ENCODE measurements around the gene IST1.

Gene IST1

DNA sequence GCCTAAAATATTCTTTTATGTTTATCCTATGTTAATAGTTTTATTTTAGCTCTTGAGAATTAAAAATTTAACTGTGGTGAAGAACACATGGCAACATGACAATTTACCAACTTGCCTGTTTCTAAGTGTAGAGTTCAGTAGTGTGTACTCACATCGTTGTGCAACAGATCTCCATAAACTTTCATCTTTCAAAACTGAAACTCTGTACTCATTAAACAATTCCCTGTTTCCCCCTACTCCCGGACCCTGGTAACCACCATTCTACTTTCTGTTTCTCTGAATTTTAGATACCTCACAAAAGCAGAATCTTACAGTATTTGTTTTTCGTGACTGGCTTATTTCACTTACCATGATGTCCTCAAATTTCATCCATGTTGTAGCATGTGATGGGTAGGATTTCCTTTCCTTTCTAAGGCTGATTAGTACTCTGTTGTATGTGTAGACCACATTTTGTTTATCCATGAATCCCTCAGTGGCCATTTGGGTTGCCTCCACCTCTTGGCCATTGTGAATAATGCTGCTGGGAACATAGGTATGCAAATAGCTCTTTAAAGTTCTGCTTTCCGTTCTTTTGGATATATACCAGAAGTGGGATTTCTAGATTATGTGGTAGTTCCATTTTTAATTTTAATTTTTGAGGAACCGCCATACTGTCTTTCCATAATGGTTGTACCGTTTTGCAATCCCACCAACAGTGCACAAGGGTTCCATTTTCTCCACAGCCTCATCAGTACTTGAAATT, 17.4 kb downstream of the IST1 start:
- DNase-seq (ENCODE audit: low read depth in 1 of 2, low spot score in 1 of 2): no peak
- no peak for TF ChIP-seq JUND (IDR thresholded peaks at IDR 0.05; ENCODE audit: low read depth)
- in situ Hi-C loops (cut with HindIII; ENCODE audit: low pct_unique_long_range_greater_than_20kb, low sequenced_read_pairs): no loop called here

DNA sequence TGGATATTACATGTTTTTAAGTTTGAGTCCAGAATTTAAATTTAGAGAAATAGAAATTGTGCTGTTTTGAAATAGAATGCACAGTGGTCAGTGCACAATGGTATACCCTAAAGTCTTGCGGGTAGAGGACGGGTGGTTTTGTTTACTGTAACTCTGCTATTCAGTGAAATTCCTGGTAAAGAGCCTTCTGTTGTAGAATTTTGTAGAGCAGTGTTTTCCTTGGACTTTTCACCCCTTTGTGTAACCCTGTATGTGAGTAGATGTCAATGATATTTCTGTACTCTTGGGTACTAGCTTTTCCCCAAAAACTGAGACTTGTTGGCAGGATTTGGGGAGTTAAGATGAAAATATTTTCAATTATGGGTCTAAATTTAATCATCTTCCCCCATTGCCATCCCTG, 19.5 kb downstream of the IST1 start:
- in situ Hi-C loops (cut with HindIII; ENCODE audit: low pct_unique_long_range_greater_than_20kb, low sequenced_read_pairs): no loop called here
- DNase-seq (ENCODE audit: low read depth in 1 of 2, low spot score in 1 of 2): no peak
- no peak for TF ChIP-seq JUND (IDR thresholded peaks at IDR 0.05; ENCODE audit: low read depth)

DNA sequence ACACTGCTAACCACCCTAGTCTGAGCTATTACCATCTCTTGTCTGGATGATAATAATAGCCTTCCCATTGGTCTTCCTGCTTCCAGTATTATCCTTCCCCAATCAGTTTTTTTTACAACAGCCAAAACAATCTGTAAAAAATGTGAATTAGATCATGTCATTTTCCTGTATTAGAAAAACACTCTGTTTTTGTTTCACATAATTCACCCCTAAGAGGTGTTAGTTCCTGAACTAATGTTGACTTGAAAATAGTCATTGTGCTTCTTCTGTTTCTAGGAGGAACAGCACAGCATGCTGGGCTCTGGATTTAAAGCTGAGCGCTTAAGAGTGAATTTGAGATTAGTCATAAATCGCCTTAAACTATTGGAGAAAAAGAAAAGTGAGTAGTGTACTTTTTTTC, 20.0 kb downstream of the IST1 start:
- no peak for DNase-seq (ENCODE audit: low read depth in 1 of 2, low spot score in 1 of 2)
- in situ Hi-C loops (cut with HindIII; ENCODE audit: low pct_unique_long_range_greater_than_20kb, low sequenced_read_pairs): no loop called here
- no peak for TF ChIP-seq JUND (IDR thresholded peaks at IDR 0.05; ENCODE audit: low read depth)

DNA sequence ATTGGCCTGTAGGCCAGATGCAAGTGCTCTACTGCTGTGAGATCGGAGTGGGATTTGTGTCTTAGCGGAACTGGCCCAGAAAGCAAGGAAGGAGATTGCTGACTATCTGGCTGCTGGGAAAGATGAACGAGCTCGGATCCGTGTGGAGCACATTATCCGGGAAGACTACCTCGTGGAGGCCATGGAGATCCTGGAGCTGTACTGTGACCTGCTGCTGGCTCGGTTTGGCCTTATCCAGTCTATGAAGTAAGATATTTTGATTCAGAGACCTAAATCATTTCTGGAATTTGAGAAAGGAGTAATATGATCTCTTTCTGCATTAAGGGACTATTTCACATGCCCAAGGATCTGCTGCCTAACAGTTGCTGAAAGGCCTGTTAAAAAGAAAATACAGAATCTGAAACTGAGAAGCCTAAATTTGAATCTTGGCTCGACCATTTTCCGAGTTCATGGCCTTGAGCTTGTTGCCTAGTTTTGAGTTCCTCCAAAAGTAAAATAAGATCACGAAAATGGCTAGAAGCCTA, 21.1 kb downstream of the IST1 start:
- DNase-seq (ENCODE audit: low read depth in 1 of 2, low spot score in 1 of 2): no peak
- in situ Hi-C loops (cut with HindIII; ENCODE audit: low pct_unique_long_range_greater_than_20kb, low sequenced_read_pairs): no loop called here
- TF ChIP-seq JUND (IDR thresholded peaks at IDR 0.05; ENCODE audit: low read depth): no peak

DNA sequence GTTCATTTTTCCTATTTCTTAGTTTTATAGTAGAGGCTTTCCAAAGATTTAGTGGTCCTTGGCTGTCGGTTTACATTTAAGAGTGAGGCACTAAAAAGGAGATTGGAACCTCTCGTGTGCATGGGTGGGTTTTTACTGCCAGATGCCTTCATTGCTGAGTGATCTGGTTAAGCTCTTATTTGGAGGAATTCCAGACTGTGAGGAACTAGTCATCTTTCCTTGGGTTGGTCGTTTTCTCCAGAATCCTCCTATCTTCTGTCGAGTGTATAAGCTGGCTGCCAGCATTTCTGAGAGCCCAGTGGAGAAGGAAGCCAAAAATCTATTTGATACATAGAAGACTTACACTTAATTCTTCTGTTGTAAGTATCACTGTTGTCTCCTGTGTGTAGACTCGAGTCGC, 22.6 kb downstream of the IST1 start:
- DNase-seq (ENCODE audit: low read depth in 1 of 2, low spot score in 1 of 2): no peak
- no peak for TF ChIP-seq JUND (IDR thresholded peaks at IDR 0.05; ENCODE audit: low read depth)
- in situ Hi-C loops (cut with HindIII; ENCODE audit: low pct_unique_long_range_greater_than_20kb, low sequenced_read_pairs): no loop called here

DNA sequence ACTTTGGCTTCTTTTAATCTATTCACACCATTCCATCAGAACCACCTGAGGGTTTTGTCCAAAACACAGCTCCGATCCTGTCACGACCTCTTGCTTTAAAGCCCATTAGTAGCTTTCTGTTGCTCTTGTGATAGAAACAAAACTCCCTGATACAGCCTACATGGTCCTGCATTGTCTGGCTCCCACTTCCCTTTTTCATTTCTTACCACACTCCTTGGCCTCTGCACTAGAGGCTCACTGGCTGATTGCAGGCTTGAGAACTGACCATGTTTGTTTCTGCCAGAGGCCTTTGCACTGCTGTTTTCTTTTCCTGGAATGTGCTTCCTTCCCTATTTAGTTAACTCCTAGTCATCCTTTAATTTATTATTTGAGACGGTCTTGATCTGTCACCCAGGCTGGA, 23.7 kb downstream of the IST1 start:
- in situ Hi-C loops (cut with HindIII; ENCODE audit: low pct_unique_long_range_greater_than_20kb, low sequenced_read_pairs): no loop called here
- no peak for DNase-seq (ENCODE audit: low read depth in 1 of 2, low spot score in 1 of 2)
- TF ChIP-seq JUND (IDR thresholded peaks at IDR 0.05; ENCODE audit: low read depth): no peak

DNA sequence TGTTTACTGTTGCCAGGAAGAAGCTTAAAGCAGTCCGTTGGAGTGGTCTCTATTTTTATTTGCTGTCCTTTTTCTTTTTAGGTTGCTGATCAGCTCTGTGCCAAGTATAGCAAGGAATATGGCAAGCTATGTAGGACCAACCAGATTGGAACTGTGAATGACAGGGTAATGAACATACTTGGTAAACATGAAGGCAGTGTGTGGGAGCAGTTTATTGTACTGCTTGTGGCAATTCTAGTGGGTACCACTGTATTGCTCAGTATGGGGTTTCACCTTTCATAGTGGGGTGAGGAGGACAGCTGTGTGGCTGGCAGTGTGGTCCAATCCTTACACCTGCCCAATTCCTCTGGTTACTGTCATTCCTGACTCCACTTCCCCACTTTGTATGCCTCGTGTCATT, 25.3 kb downstream of the IST1 start:
- TF ChIP-seq JUND (IDR thresholded peaks at IDR 0.05; ENCODE audit: low read depth): no peak
- DNase-seq (ENCODE audit: low read depth in 1 of 2, low spot score in 1 of 2): no peak
- in situ Hi-C loops (cut with HindIII; ENCODE audit: low pct_unique_long_range_greater_than_20kb, low sequenced_read_pairs): no loop called here

DNA sequence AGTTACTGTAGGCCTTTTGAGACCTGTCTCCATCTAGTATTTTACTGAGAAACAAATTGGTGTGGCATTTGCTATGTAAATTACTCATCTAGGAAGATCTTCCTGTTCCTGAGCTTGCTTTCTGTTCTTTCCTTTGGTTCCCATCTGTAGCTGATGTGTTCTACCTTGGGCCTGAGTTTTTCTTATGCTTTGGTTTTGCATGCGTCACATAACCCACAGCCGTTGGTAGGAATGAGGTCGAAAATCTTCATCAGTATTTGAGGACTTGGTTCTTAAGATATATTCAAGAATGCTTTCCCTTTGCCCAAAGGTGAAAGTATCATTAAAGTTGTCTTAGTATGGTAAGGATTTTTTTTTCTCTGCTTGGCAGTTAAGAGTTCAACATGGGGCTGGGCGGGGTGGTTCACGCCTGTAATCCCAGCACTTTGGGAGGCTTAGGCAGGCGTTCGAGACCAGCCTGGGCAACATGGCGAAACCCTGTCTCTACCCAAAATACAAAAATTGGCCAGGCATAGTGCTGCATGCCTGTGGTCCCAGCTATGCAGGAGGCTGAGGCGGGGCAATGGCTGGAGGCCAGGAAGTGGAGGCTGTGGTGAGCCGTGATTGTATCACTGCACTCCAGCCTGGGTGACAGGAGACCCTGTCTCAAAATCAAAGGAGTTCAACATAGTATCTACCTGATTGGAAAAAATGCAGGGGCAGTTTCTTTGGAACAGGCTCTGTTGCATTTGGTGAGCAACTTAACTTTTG, 28.8 kb downstream of the IST1 start:
- in situ Hi-C loops (cut with HindIII; ENCODE audit: low pct_unique_long_range_greater_than_20kb, low sequenced_read_pairs): no loop called here
- no peak for DNase-seq (ENCODE audit: low read depth in 1 of 2, low spot score in 1 of 2)
- no peak for TF ChIP-seq JUND (IDR thresholded peaks at IDR 0.05; ENCODE audit: low read depth)

DNA sequence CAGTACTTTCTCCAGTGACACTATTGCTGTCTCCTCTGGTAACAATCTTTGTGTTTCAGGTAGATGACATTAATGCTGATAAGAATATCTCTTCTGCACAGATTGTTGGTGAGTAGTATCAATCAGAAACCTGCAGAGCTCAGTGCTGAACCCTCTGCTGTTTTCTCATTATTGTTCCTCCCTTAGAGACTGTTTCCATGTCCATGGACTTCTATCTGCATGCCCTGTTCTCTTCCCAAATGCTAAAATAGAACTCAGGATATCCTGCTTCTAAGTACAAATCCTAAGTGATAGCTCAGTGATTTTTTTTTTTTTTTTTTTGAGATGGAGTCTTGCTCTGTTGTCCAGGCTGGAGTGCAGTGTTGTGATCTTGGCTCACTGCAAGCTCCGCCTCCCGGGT, 29.4 kb downstream of the IST1 start:
- no peak for DNase-seq (ENCODE audit: low read depth in 1 of 2, low spot score in 1 of 2)
- in situ Hi-C loops (cut with HindIII; ENCODE audit: low pct_unique_long_range_greater_than_20kb, low sequenced_read_pairs): no loop called here
- TF ChIP-seq JUND (IDR thresholded peaks at IDR 0.05; ENCODE audit: low read depth): no peak

DNA sequence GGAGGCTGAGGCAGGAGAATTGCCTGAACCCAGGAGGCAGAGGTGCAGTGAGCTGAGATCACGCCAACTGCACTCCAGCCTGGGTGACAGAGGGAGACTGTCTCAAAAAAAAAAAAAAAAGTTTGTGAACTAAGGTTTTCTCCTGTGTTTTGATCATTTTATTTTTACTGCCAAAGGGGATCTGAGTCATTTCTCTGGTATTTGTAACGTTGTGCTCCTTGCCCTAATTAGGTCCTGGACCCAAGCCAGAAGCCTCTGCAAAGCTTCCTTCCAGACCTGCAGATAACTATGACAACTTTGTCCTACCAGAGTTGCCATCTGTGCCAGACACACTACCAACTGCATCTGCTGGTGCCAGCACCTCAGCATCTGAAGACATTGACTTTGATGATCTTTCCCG, 32.1 kb downstream of the IST1 start:
- in situ Hi-C loops (cut with HindIII; ENCODE audit: low pct_unique_long_range_greater_than_20kb, low sequenced_read_pairs): no loop called here
- TF ChIP-seq JUND (IDR thresholded peaks at IDR 0.05; ENCODE audit: low read depth): no peak
- DNase-seq (ENCODE audit: low read depth in 1 of 2, low spot score in 1 of 2): peak in 1 of 2 experiments; percentile 32

DNA sequence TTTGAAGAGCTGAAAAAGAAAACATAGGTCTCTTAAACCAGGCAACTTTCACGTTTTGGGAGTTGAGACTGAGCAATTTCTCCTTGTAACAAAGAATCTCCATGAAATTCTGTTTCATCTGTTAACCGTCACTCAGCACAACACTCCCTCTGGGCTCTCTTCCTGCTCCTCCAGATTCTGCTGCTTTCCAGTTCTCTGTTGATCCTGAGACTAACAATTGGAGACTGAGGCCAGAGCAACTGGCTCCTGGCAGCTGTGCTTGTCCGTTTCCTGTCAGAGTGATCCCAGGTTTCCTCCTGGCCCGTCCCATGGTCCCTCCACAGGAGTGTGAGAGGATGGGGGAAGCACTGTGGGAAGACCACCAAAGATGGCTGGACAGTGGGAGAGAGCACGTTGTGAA, 32.5 kb downstream of the IST1 start:
- in situ Hi-C loops (cut with HindIII; ENCODE audit: low pct_unique_long_range_greater_than_20kb, low sequenced_read_pairs): no loop called here
- no peak for DNase-seq (ENCODE audit: low read depth in 1 of 2, low spot score in 1 of 2)

DNA sequence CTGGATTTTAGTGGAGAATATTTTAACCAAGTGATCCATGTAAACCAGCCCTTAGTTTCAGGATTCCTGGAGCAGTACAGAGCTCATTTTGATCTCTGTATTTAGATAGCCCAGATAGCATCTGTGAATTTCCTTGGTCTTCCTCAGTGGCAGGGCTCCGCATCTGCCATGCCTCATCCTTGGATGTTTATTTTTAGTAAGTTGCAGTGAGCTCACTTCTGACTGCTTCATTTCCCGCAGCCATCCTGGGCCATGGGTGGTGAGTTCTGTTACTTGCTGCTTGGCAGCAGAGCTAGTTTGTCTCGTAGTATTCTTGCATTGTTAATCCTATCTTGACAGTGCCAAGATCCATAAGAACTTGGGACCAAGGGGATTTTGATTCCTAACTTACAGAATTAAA, 33.7 kb downstream of the IST1 start:
- DNase-seq (ENCODE audit: low read depth in 1 of 2, low spot score in 1 of 2): no peak
- TF ChIP-seq JUND (IDR thresholded peaks at IDR 0.05; ENCODE audit: low read depth): no peak
- in situ Hi-C loops (cut with HindIII; ENCODE audit: low pct_unique_long_range_greater_than_20kb, low sequenced_read_pairs): no loop called here

More for the DNA sequence above, 32.5 kb downstream of the IST1 start:
- TF ChIP-seq JUND (IDR thresholded peaks at IDR 0.05; ENCODE audit: low read depth): no peak

DNA sequence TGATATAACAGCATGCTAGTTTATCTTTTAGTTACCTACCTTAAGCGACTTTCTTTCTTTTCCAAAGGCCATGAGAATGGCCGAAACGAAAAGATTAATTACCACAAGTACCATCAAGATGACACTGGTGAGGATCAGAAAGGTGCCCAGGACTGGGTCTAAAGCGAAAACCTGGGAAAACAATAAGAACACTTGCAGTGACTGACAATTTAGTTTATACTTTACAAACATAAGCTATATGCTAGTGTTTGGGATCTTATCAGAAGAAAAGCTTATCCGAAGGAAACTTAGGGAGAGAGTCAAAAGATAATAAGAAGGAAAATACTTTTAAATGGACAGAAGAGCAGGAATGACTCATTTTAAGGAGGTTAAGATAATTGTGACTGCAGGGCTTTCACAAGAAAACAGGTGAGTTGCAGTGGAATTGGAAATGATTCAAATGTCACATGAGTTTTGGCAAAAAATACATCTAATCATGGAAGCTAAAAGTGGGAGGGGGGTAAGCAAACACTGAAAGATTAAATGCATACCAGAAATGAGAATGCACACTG, 34.8 kb downstream of the IST1 start:
- TF ChIP-seq JUND (IDR thresholded peaks at IDR 0.05; ENCODE audit: low read depth): no peak
- in situ Hi-C loops (cut with HindIII; ENCODE audit: low pct_unique_long_range_greater_than_20kb, low sequenced_read_pairs): no loop called here
- no peak for DNase-seq (ENCODE audit: low read depth in 1 of 2, low spot score in 1 of 2)
